ENCODE results near the gene CPNE4.

CPNE4 gene

DNA sequence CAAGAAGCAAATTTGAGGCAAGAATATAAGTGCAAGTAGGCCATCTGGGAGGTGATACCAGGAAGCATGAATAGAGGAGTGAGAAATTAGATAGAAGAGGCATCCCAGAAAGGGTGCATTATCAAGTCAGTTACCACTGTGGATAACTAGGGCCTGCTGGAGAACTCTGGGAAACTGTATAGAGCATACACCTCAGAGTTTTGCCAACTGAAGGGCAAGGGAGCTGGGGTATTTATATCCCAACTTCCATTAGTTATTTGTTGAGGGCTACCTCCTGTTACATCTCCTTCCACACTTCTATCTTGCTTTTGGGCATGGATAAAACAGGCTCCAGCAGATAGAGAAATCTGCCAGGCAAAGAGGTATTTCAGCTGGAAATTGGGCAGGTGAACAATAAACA lies 448.5 kb downstream of the CPNE4 start:
- no peak overlapping the region for H3K27ac ChIP-seq

DNA sequence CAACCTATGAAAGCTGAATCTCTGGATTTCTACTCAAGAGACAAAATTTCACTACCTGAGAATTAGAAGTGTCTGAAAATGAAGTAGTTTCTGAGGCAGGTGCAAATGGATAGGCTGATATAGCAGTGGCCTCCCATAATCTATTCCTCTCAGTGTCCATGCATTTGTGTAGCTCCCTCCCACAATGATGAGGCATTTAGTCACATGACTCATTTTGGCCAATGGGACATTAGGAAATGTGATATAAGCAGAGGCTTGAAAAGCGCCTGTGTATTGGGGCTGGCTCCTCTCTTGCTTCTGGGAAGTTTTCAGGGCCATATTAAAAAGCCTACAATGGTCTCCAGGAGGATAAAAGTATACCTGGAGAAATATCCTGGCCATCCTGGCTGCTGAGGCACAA lies 452.4 kb downstream of the CPNE4 start:
- Histone ChIP-seq H3K4me1 (ENCODE audit: low read depth, poor library complexity, severe bottlenecking) (no peaks in the 10 kb centered on the region), H2AFZ (ENCODE audit: low read depth) (no peak overlapping the region), H3K27me3 (ENCODE audit: insufficient read depth, low read depth) (no peaks in the 10 kb centered on the region), H3K79me2 (ENCODE audit: insufficient read depth, low read depth) (no peaks in the 10 kb centered on the region), H3K36me3 (ENCODE audit: insufficient read depth) (no peaks in the 10 kb centered on the region), H4K20me1 (ENCODE audit: insufficient read depth) (no peaks in the 10 kb centered on the region), H3K9ac (no peak overlapping the region), H3K4me3 (IDR thresholded peaks at IDR 0.05; ENCODE audit: insufficient read depth, low read depth, low read length) (no peak overlapping the region), H3K4me2 (no peak overlapping the region), H3K27ac (no peak overlapping the region)
- TF ChIP-seq, protein P1, sequence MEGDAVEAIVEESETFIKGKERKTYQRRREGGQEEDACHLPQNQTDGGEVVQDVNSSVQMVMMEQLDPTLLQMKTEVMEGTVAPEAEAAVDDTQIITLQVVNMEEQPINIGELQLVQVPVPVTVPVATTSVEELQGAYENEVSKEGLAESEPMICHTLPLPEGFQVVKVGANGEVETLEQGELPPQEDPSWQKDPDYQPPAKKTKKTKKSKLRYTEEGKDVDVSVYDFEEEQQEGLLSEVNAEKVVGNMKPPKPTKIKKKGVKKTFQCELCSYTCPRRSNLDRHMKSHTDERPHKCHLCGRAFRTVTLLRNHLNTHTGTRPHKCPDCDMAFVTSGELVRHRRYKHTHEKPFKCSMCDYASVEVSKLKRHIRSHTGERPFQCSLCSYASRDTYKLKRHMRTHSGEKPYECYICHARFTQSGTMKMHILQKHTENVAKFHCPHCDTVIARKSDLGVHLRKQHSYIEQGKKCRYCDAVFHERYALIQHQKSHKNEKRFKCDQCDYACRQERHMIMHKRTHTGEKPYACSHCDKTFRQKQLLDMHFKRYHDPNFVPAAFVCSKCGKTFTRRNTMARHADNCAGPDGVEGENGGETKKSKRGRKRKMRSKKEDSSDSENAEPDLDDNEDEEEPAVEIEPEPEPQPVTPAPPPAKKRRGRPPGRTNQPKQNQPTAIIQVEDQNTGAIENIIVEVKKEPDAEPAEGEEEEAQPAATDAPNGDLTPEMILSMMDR (conservative IDR thresholded peaks at IDR 0.05; ENCODE audit: low read depth, low read length) = no peak

More for the DNA sequence above, 448.5 kb downstream of the CPNE4 start:
- no peak overlapping the region for H3K4me2 ChIP-seq
- H3K36me3 ChIP-seq (ENCODE audit: insufficient read depth) = no peaks in the 10 kb centered on the region
- H4K20me1 ChIP-seq (ENCODE audit: insufficient read depth) = no peaks in the 10 kb centered on the region
- TF ChIP-seq, protein P1 (conservative IDR thresholded peaks at IDR 0.05; ENCODE audit: low read depth, low read length) = no peak
- H3K4me1 ChIP-seq (ENCODE audit: low read depth, poor library complexity, severe bottlenecking) = no peaks in the 10 kb centered on the region
- no peak overlapping the region for H2AFZ ChIP-seq (ENCODE audit: low read depth)
- no peak overlapping the region for H3K9ac ChIP-seq
- H3K4me3 ChIP-seq (IDR thresholded peaks at IDR 0.05; ENCODE audit: insufficient read depth, low read depth, low read length) = no peak overlapping the region
- H3K79me2 ChIP-seq (ENCODE audit: insufficient read depth, low read depth) = no peaks in the 10 kb centered on the region
- no peaks in the 10 kb centered on the region for H3K27me3 ChIP-seq (ENCODE audit: insufficient read depth, low read depth)

DNA sequence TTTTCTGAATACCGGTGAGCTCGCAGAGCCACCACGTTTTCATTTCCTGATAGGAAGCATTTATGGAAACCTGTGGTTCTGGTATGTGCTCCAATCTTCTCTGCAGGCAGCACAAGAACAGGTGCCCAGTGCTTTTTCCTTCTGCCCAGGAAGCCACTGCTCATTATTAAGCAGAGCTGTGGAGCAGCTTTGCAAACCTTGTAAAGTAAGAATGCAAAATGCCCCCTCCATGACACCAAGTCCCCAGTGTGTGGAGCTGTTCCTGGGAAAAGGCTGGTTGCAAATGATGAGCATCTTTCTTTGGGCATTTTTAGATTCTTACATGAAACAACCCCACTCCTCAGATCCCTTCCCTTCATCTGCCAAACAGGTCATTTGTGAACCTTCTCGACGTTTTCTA lies 466.4 kb downstream of the CPNE4 start:
- no peaks in the 10 kb centered on the region for H4K20me1 ChIP-seq (ENCODE audit: insufficient read depth)
- no peak overlapping the region for H2AFZ ChIP-seq (ENCODE audit: low read depth)
- no peaks in the 10 kb centered on the region for H3K27me3 ChIP-seq (ENCODE audit: insufficient read depth, low read depth)
- H3K79me2 ChIP-seq (ENCODE audit: insufficient read depth, low read depth) = no peaks in the 10 kb centered on the region
- H3K4me3 ChIP-seq (IDR thresholded peaks at IDR 0.05; ENCODE audit: insufficient read depth, low read depth, low read length) = no peak overlapping the region
- no peaks in the 10 kb centered on the region for H3K36me3 ChIP-seq (ENCODE audit: insufficient read depth)
- no peak overlapping the region for H3K27ac ChIP-seq
- TF ChIP-seq, protein P1 (conservative IDR thresholded peaks at IDR 0.05; ENCODE audit: low read depth, low read length) = no peak
- H3K4me2 ChIP-seq = no peak overlapping the region
- no peaks in the 10 kb centered on the region for H3K4me1 ChIP-seq (ENCODE audit: low read depth, poor library complexity, severe bottlenecking)
- H3K9ac ChIP-seq = no peak overlapping the region

DNA sequence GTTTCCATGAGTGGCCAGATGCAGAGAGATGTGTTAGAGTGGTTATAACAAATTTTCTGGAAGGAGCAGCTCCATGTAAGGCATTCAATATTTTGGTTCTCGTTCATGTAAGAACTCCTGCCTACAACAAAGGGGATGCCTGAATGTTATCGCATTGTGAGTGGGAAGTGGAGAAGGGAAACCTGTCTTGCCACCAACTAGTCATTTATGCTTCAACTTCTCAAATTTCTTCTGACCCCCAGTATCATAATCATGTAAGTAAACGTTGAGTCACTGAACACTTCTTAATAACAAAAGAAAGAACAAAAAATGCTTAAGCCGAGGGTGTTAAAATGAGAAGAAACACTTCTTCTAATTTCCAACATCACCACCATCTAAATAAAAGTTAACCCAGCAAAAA lies 470.0 kb downstream of the CPNE4 start:
- H3K4me2 ChIP-seq = no peak overlapping the region
- H3K4me1 ChIP-seq (ENCODE audit: low read depth, poor library complexity, severe bottlenecking) = no peaks in the 10 kb centered on the region
- H4K20me1 ChIP-seq (ENCODE audit: insufficient read depth) = no peaks in the 10 kb centered on the region
- H3K4me3 ChIP-seq (IDR thresholded peaks at IDR 0.05; ENCODE audit: insufficient read depth, low read depth, low read length) = no peak overlapping the region
- H2AFZ ChIP-seq (ENCODE audit: low read depth) = no peak overlapping the region
- no peaks in the 10 kb centered on the region for H3K27me3 ChIP-seq (ENCODE audit: insufficient read depth, low read depth)
- H3K79me2 ChIP-seq (ENCODE audit: insufficient read depth, low read depth) = no peaks in the 10 kb centered on the region
- no peak overlapping the region for H3K27ac ChIP-seq
- TF ChIP-seq, protein P1 (conservative IDR thresholded peaks at IDR 0.05; ENCODE audit: low read depth, low read length) = no peak
- no peaks in the 10 kb centered on the region for H3K36me3 ChIP-seq (ENCODE audit: insufficient read depth)
- H3K9ac ChIP-seq = no peak overlapping the region

All from KMS-11 (cell line).